H1 (cell line): Measurements from ENCODE around the gene TRIM62. TPM values are rescaled to one million over a fixed set of nuclear protein-coding genes. Genes with fewer than 3 reads are reported as not detected.

ENCODE experiments used
- CTCF ChIA-PET: fragments of 300-600 bp; sonication (Branson Sonifier 250); formaldehyde crosslinking; loops from one replicate; lab custom pipeline; 2021; ENCODE audit not compliant: partially characterized antibody; lab: Charles Lee
- POLR2A ChIA-PET: fragments of 300-600 bp; sonication (Branson Sonifier 250); formaldehyde crosslinking; loops from one replicate; lab custom pipeline; 2021; ENCODE audit warnings: inconsistent platforms; ENCODE audit not compliant: partially characterized antibody; lab: Charles Lee
- DNase-seq, 2 experiments: peaks; one replicate each; pipeline versions ENCODE4 v3.0.0 to v3.0.0-alpha.2; 2010 to 2022; ENCODE audit warnings: low spot score in 2 of 2, low read depth in 1 of 2, mixed read lengths in 1 of 2
- FAIRE-seq: peaks from 2 replicates; lab custom pipeline; 2011; peaks lifted over from hg19 to GRCh38; lab: Jason Lieb, UNC
- H2AFZ ChIP-seq: 2 replicates; pipeline ENCODE4 v1.8.1; 2012; ENCODE audit warnings: low read length, inconsistent platforms
- H2AK5ac ChIP-seq: 2 replicates; pipeline ENCODE4 v1.6.1; 2013; ENCODE audit warnings: low read depth, low read length
- H2BK120ac ChIP-seq: replicated peaks from 2 replicates; pipeline ENCODE3; 2013; ENCODE audit warnings: low read depth, low read length, inconsistent platforms
- H2BK12ac ChIP-seq: 2 replicates; pipeline ENCODE4 v1.6.1; 2013; ENCODE audit warnings: low read depth, low read length
- H2BK15ac ChIP-seq: 2 replicates; pipeline ENCODE4 v1.6.1; 2013; ENCODE audit warnings: low read length
- H2BK20ac ChIP-seq: 2 replicates; pipeline ENCODE4 v1.6.1; 2013; ENCODE audit warnings: low read length
- H2BK5ac ChIP-seq: 2 replicates; pipeline ENCODE4 v1.6.1; 2013; ENCODE audit warnings: low read depth, low read length
- H3K14ac ChIP-seq: 2 replicates; pipeline ENCODE4 v1.6.1; 2013; ENCODE audit warnings: inconsistent platforms; ENCODE audit not compliant: insufficient read length
- H3K18ac ChIP-seq: 2 replicates; pipeline ENCODE4 v1.6.1; 2013; ENCODE audit warnings: low read length; ENCODE audit errors: extremely low read depth
- H3K23ac ChIP-seq: 2 replicates; pipeline ENCODE4 v1.6.1; 2013; ENCODE audit warnings: inconsistent platforms; ENCODE audit not compliant: insufficient read length
- H3K23me2 ChIP-seq: 2 replicates; pipeline ENCODE4 v1.6.1; 2013; ENCODE audit warnings: low read depth, low read length
- H3K27ac ChIP-seq: 2 replicates; pipeline ENCODE4 v1.6.1; 2011; ENCODE audit warnings: low read depth, low read length, inconsistent platforms
- H3K27me3 ChIP-seq, 4 experiments: replicated peaks in 1 of 4; 1 replicate in 1 of 4; 2 replicates in 3 of 4; pipeline versions ENCODE4 v1.6.1 to v1.8.1; 2011 to 2013; ENCODE audit warnings: low read length in 3 of 4, mild to moderate bottlenecking in 3 of 4, inconsistent platforms in 2 of 4, mixed read lengths in 2 of 4, moderate library complexity in 1 of 4; ENCODE audit not compliant: control insufficient read depth in 3 of 4, insufficient read depth in 3 of 4; ENCODE audit errors: extremely low read depth in 1 of 4
- H3K36me3 ChIP-seq, 4 experiments: 2 replicates each; pipeline versions ENCODE4 v1.6.1 to v1.8.1; 2011 to 2013; ENCODE audit warnings: mild to moderate bottlenecking in 4 of 4, low read length in 3 of 4, moderate library complexity in 2 of 4, control low read depth in 1 of 4, inconsistent platforms in 1 of 4; ENCODE audit not compliant: insufficient read depth in 4 of 4, control insufficient read depth in 2 of 4
- H3K4ac ChIP-seq: replicated peaks from 2 replicates; pipeline ENCODE3; 2013; ENCODE audit warnings: low read length, low read depth, mixed read lengths, inconsistent platforms; ENCODE audit not compliant: insufficient read length
- H3K4me1 ChIP-seq, 4 experiments: replicated peaks in 1 of 4; 1 replicate in 1 of 4; 2 replicates in 3 of 4; pipeline versions ENCODE4 v1.6.1 to v1.8.1; 2011 to 2013; ENCODE audit warnings: low read length in 3 of 4, inconsistent platforms in 2 of 4, mixed read lengths in 1 of 4; ENCODE audit not compliant: insufficient read depth in 4 of 4, control insufficient read depth in 3 of 4
- H3K4me2 ChIP-seq, 2 experiments: 2 replicates each; pipeline versions ENCODE4 v1.6.1 to v1.8.1; 2011 to 2013; ENCODE audit warnings: low read depth in 2 of 2, low read length in 2 of 2, control low read depth in 1 of 2, inconsistent platforms in 1 of 2, mild to moderate bottlenecking in 1 of 2; ENCODE audit not compliant: insufficient read depth in 1 of 2
- H3K4me3 ChIP-seq, 4 experiments: fragments of 200-600, 300-600 bp in 1 of 4; sonication (generic), shearing (Covaris generic), sonication (Bioruptor Twin) in 1 of 4; 2 replicates each; pipeline versions ENCODE4 v1.5.1 to v1.8.1; 2011 to 2016; ENCODE audit warnings: low read length in 4 of 4, low read depth in 3 of 4, control low read depth in 2 of 4, inconsistent platforms in 2 of 4, mild to moderate bottlenecking in 2 of 4, mixed read lengths in 1 of 4, moderate library complexity in 1 of 4; ENCODE audit not compliant: insufficient read depth in 2 of 4; ENCODE audit errors: extremely low read depth in 1 of 4
- H3K56ac ChIP-seq: replicated peaks from 2 replicates; pipeline ENCODE3; 2013; ENCODE audit warnings: low read depth, mild to moderate bottlenecking, mixed read lengths, low read length, inconsistent platforms; ENCODE audit not compliant: insufficient read length
- H3K79me1 ChIP-seq: 2 replicates; pipeline ENCODE4 v1.6.1; 2013; ENCODE audit warnings: low read depth, low read length, control low read depth
- H3K79me2 ChIP-seq, 2 experiments: 2 replicates each; pipeline versions ENCODE4 v1.6.1 to v1.8.1; 2012 to 2013; ENCODE audit warnings: low read length in 2 of 2, mild to moderate bottlenecking in 2 of 2, inconsistent platforms in 1 of 2; ENCODE audit not compliant: insufficient read depth in 2 of 2, control insufficient read depth in 1 of 2
- H3K9ac ChIP-seq, 4 experiments: replicated peaks in 1 of 4; 1 replicate in 1 of 4; 2 replicates in 3 of 4; pipeline versions ENCODE4 v1.6.1 to v1.8.1; 2011 to 2013; ENCODE audit warnings: low read depth in 3 of 4, low read length in 3 of 4, control low read depth in 2 of 4, mild to moderate bottlenecking in 2 of 4, moderate library complexity in 2 of 4, inconsistent platforms in 1 of 4; ENCODE audit errors: extremely low read depth in 1 of 4
- H3K9me3 ChIP-seq, 2 experiments: 2 replicates each; pipeline versions ENCODE4 v1.6.1 to v1.8.1; 2012 to 2013; ENCODE audit warnings: mild to moderate bottlenecking in 2 of 2, moderate library complexity in 2 of 2, control low read depth in 1 of 2, inconsistent platforms in 1 of 2, low read depth in 1 of 2, low read length in 1 of 2, mixed read lengths in 1 of 2; ENCODE audit not compliant: insufficient read depth in 2 of 2
- H4K20me1 ChIP-seq, 2 experiments: replicated peaks in 1 of 2; 2 replicates each; pipeline versions ENCODE3 to v1.8.1; 2011 to 2013; ENCODE audit warnings: inconsistent platforms in 2 of 2, low read length in 2 of 2, mild to moderate bottlenecking in 1 of 2; ENCODE audit not compliant: insufficient read depth in 2 of 2, control insufficient read depth in 1 of 2
- H4K5ac ChIP-seq: 2 replicates; pipeline ENCODE4 v1.6.1; 2013; ENCODE audit warnings: low read length, low read depth, mixed read lengths, inconsistent platforms; ENCODE audit not compliant: insufficient read length
- H4K8ac ChIP-seq: 2 replicates; pipeline ENCODE4 v1.8.0; 2013; ENCODE audit warnings: mild to moderate bottlenecking, moderate library complexity, low read length, inconsistent platforms; ENCODE audit not compliant: insufficient read depth; ENCODE audit errors: extremely low read depth
- H4K91ac ChIP-seq: replicated peaks from 2 replicates; pipeline ENCODE3; 2013; ENCODE audit warnings: low read length, mixed read lengths, inconsistent platforms; ENCODE audit not compliant: insufficient read length
- CBX5 ChIP-seq: fragments of 300-800, 300-1000 bp; sonication (generic); IDR thresholded peaks from 2 replicates; pipeline ENCODE4 v1.7.1; 2016; ENCODE audit warnings: antibody characterized with exemption, low read length, low read depth
- RAD21 ChIP-seq, 2 experiments: IDR thresholded peaks in 1 of 2; conservative IDR thresholded peaks in 1 of 2; 2 replicates each; pipeline ENCODE4 v1.6.1; 2011; ENCODE audit warnings: low read depth in 2 of 2, low read length in 2 of 2, improper control_type of control experiment in 1 of 2, inconsistent platforms in 1 of 2, mild to moderate bottlenecking in 1 of 2, moderate library complexity in 1 of 2
- whole genome bisulfite sequencing, 2 experiments: shearing (Covaris generic) in 1 of 2; methylation state at CpG; one replicate each; pipeline versions ENCODE4 v1.1.6 to v1.1.7; 2013 to 2015; ENCODE audit warnings: low lambda C conversion rate in 2 of 2, mixed read lengths in 2 of 2, inconsistent platforms in 1 of 2, low coverage in 1 of 2, missing lambda C conversion rate in 1 of 2; ENCODE audit not compliant: insufficient replicate concordance in 2 of 2, insufficient coverage in 1 of 2, insufficient read length in 1 of 2; ENCODE audit errors: extremely low coverage in 1 of 2, missing lambda C conversion rate in 1 of 2; 5-methylcytosine and 5-hydroxymethylcytosine counted together
- polyA plus RNA-seq, 7 experiments: library from polyadenylated mRNA; depleted of rRNA in 3 of 7; stranded (reverse) in 5 of 7; unstranded in 2 of 7; fragments of >200 nt in 5 of 7; fragments of 200-250 nt in 2 of 7; gene quantifications; 1 replicate in 5 of 7; 2 replicates in 1 of 7; 4 replicates in 1 of 7; pipeline versions ENCODE4 v1.2.1 to v1.2.3, GENCODE V29; 2011 to 2013; ENCODE audit warnings: missing spikeins in 2 of 7, mixed read lengths in 2 of 7
- total RNA-seq: library from RNA; stranded (reverse); fragmentation: NEBNext Ultra II Directional; extraction: Animal tissue kit (Norgen Biotek cat#: 25700); gene quantifications from 2 replicates; pipeline ENCODE4 v1.2.1, GENCODE V29; 2021

Gene TRIM62
- total and polyA plus RNA-seq, 2 of the 8 experiments (the other 6 are each of a cell fraction or from before 2014, with no cell fraction given), result 6.3 to 10.8 TPM

GRCh38 chr1:33219886-33220661 lies 38.2 kb upstream of the TRIM62 start:
- TF ChIP-seq RAD21 (IDR thresholded peaks at IDR 0.05 in 1 of 2, conservative IDR thresholded peaks at IDR 0.05 in 1 of 2; ENCODE audit: low read depth in 2 of 2, low read length in 2 of 2) (0 out of 4 replicates have a peak, but pooled peaks of 1 of the 2 experiments have one; percentile 8), CBX5 (no peak)
- Histone ChIP-seq H3K4ac (no peak overlapping the region), H2BK120ac (no peak overlapping the region), H3K23me2 (no peaks in the 10 kb centered on the region), H2AFZ (no peak overlapping the region), H3K9ac (no peak overlapping the region), H2BK5ac (no peak overlapping the region), H3K79me2 (no peaks in the 10 kb centered on the region), H4K91ac (no peak overlapping the region), H4K20me1 (no peaks in the 10 kb centered on the region), H3K56ac (no peak overlapping the region), H2AK5ac (no peak overlapping the region), H4K5ac (no peak overlapping the region), H3K4me3 (no peak overlapping the region), H2BK12ac (no peak overlapping the region), H3K4me1 (no peaks in the 10 kb centered on the region), H3K18ac (no peak overlapping the region), H2BK15ac (no peak overlapping the region), H3K27me3 (no peaks in the 10 kb centered on the region), H2BK20ac (no peak overlapping the region), H3K9me3 (no peaks in the 10 kb centered on the region), H3K4me2 (no peak overlapping the region), H3K23ac (no peak overlapping the region), H3K27ac (no peak overlapping the region), H3K36me3 (no peaks in the 10 kb centered on the region), H3K14ac (no peak overlapping the region), H3K79me1 (no peaks in the 10 kb centered on the region), H4K8ac (no peak overlapping the region; the same call in none of the 2 replicates)
- WGBS, 2 experiments, result 86% methylated on average over 7 of the region's 7 CpGs; no CpG with 5 or more reads in 1 of the 2 experiments
- no peak for FAIRE-seq
- ChIA-PET CTCF (interaction anchor here (0.6 to 1.5 kb wide), 9 partner anchors 10 to 812 kb away, joined by 3 to 16 read pairs (median 3); no protein-coding TSS in a partner anchor), POLR2A (interaction anchor here (1.0 kb wide), 1 partner anchor 75 kb away, joined by 3 read pairs; no protein-coding TSS in a partner anchor)
- no peak for DNase-seq
